Retina (tissue), 1 donor: ENCODE data around the gene HADHB.

Experiments used
- DNase-seq: peaks from one replicate; pipeline ENCODE4 v3.0.0-alpha.2; 2016

Gene HADHB

GRCh38 chr2:26244309-26245230 lies at the start of gene HADHB, which contains the start of gene HADHA:
TSS of gene HADHB (plus strand) at chr2:26244939. CDS start at chr2:26254255, 9,316 bp downstream.
TSS of gene HADHA (minus strand) at chr2:26244632. CDS start at chr2:26244596, 36 bp downstream.
- DNase-seq, result peak; percentile 100

GRCh38 chr2:26195040-26195984 lies 49.4 kb upstream of the HADHB start:
- no peak for DNase-seq

DNA sequence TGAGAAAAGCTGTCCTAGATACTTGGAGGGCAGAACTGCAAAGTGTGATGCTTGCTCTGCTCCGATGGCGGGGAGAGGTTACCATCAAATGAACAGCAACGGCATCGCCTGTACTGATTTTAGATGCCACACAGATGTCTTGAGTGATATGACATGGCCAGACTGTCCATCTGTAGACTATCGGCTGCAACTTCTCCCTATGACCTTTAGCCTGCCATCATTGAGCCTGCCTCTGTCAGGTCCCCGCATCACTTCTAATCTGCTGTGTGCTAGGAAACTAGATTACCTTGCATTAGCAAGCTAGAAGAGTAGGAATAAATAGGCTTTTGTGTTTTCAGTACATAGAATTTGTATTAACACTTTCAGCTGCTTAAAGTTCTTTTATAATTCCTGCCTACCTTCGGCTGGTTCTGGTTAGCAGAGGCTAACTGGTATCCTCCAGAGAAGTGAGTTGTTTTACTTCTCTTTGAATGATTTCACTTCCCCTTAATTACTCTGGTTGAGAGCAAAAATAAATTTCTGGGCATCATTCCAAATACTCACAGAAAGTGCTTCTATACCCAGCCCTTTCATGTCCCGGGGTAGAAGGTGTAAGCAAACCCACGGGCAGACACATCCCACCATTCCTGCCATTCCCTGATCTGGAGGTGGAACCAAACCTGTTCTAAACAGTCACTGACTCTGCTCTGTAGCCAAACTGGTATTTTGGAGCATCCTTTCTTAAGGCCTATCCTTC lies 47.9 kb upstream of the HADHB start:
- no peak for DNase-seq

GRCh38 chr2:26197516-26197915 lies 47.2 kb upstream of the HADHB start:
- no peak for DNase-seq

GRCh38 chr2:26202981-26203490 lies 41.7 kb upstream of the HADHB start:
- DNase-seq, result no peak

DNA sequence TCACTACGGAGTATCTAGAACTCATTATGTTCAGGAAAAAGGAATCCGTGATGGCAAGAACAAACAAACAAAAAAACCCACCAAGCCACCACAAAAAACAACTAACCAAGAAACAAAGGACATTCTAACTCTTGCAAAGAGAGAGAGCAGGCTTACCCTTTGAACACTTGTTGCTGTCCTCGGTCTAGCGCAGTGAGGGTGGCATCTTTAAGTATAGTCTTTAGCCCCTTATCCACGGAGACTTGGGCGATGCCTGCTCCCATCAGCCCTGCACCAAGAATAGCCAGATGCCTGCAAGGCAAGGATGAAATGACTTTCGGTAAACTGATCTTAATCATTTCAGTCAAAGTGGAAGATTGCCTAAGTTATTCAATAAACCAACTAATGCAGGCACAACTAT lies 40.8 kb upstream of the HADHB start:
- no peak for DNase-seq

GRCh38 chr2:26212011-26212410 lies 32.7 kb upstream of the HADHB start:
- no peak for DNase-seq

DNA sequence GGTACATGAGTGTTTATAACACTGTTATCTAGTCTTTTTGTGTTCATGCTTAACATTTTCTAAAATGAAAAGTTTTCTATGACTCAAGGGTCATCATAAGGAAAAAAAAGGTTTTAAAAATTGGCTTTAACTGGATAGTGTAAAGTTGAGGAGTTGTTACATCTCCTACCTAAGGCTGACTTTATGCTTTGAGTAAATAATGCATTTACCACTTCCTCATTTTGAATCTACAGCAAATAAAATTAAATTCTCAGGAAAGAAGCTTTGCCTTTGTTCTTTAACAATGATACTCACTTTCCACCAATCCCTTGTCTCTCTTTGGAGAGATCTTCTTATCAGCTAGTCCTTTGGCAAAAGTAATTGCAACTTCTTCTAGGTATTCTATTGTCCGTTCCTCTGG lies 30.0 kb upstream of the HADHB start:
- DNase-seq, result no peak

DNA sequence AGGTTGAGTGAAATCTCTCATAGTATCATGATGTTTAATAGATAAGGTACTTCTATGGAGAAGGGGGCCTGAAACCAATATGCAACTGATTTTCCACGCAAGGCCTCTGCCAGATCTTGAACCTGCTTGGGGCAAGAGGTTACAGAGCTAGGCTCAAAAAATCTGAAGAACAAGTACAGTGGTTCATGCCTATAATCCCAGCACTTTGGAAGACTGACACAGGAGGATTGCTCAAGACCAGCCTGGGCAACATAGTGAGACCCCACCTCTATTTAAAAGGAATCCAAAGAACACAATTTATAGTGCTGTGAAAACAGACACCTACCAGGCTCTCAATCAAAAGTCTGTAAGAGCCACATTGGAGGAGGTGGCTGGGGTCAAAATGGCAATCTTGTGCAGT lies 28.9 kb upstream of the HADHB start:
- no peak for DNase-seq

DNA sequence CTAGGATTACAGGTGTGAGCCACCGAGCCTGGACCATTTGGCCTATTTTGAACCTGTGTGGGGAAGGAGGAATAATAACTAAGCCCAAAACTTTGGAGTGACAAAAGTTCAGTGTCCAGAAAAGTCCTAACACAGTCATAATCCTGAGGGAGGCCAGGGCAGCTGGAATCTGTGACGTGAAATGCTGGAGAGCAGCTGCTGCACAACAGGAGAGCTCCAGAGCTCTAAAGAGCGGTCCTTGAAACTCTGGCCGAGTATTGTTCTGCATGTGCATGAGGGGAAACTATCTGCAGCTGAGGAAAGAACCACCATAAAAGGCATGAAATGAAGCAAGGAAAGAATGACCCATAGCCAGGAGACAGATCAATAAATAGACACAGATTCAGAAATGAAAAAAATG lies 28.2 kb upstream of the HADHB start:
- DNase-seq, result no peak

GRCh38 chr2:26217720-26218119 lies 27.0 kb upstream of the HADHB start:
- DNase-seq, result no peak

- no peak for DNase-seq
These were observed 21.7 kb upstream of the HADHB start for GRCh38 chr2:26223018-26223417.

DNA sequence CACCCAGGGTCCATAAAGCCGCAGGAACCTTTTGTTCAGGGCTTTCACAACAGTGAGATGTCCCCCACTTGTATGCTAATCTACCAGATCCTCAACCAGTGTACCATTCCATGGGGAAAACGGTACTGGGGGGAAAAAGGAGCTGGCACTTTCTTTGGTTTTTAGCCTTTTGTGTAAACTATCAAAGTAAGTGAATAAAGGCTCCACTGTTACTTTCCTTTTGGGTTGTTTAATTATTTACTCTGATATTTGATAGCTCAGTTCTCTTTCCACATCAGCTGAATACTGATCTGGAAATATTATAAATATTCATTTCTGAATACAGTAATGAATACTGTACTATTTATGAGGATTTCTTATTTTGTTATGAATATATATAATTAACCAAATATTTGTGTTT lies 20.6 kb upstream of the HADHB start:
- DNase-seq, result no peak

DNA sequence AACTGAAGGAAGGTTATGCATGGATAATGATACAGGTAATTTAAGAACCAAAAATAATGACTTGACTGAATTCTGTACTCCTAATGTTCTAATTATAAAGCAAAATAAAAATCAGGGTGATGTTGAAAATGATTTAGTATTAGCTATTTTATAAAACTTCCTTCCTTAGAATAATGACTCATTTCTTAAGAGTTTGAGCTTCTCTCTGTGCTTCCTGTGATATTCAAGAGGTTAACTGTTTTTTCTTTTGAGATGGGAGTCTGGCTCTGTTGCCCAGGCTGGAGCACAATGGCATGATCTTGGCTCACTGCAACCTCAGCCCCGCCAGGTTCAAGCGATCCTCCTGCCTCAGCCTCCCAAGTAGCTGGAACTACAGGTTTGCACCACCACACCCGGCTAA lies 15.1 kb upstream of the HADHB start:
- DNase-seq, result no peak

DNA sequence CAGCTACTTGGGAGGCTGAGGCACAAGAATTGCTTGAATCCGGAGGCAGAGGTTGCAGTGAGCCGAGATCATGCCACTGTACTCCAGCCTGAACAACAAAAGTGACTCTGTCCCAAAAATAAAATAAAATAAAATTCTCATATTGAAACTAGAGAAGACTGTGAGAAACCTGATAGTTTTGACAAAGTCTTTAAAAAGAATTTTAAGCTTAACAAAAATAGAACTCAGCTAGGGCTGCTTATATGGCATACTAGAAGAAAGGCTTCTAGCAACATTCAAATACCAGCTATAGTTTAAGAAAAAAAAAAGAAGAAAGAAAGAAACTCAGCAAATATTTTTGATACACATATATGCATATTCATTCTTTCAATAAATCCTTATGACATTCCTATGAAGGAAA lies 13.9 kb upstream of the HADHB start:
- DNase-seq, result no peak

DNA sequence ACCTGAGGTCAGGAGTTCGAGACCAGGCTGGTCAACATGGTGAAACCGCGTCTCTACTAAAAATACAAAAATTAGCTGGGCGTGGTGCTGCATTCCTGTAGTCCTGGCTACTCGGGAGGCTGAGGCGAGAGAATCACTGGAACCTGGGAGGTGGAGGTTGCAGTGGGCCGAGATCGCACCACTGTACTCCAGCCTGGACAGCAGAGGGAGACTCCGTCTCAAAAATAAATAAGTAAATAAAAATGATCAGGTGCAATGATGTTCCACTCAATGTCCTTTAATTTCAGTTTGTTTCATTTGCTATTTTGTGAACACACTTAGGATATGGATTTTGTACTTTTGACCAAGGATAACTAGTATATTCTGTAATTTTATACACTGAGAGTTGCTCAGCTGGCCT lies 9.7 kb upstream of the HADHB start:
- no peak for DNase-seq

GRCh38 chr2:26237868-26238267 lies 6.9 kb upstream of the HADHB start:
- DNase-seq, result no peak

GRCh38 chr2:26238311-26238958 lies 6.3 kb upstream of the HADHB start:
- DNase-seq, result no peak

DNA sequence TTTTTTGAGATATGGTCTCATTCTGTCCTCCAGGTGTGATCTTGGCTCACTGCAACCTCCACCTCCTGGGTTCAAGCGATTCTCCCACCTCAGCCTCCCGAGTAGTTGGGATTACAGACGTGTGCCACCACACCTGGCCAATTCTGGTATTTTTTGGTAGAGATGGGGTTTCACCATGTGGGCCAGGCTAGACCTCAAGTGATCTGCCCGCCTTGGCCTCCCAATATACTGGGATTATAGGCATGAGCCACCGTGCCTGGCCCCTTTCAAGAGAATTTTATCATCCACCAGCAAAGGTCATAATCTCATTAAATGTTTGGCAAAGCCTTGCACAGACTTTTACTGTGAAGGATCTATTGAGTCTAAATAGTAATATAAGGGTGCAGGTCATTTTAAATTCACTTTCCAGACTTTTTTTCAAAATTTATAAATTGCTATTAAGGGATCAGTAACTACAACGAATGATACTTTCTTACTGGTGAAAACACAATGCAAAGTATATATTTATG lies 2.8 kb upstream of the HADHB start:
- DNase-seq, result no peak

- no peak for DNase-seq
These were observed 1.1 kb upstream of the HADHB start for GRCh38 chr2:26243470-26244308.

DNA sequence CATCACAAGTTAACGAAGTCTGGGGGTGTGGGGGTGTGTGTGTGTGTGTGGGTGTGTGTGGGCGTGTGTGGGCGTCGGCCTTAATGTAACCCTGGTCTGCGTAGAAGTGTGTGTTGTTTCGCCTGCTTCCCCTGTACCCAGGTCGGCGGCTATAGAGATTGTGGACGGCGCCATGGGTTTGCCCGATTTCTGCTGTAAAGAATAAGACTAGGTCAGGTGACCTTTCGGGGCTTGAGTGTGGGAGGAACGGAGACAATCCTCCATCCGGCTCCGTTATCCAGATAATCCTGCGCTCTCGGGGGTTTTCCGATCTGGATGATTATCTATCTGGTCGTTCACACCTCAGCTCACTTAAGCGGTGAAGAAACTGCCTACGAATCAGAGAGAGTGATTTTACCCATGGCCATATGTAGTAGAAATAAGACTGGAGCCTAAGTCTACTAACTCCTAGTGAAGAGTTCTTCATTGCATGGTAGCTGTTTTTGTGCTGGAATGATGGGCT lies 543 bp downstream of the HADHB start:
- no peak for DNase-seq
